ENCODE data around the gene RALGAPA1.

- TF ChIP-seq NFIC (IDR thresholded peaks at IDR 0.05; ENCODE audit: borderline replicate concordance) (no peak), CTCF (IDR thresholded peaks at IDR 0.05) (no peak), SMC3 (IDR thresholded peaks at IDR 0.05; ENCODE audit: low read depth, low read length) (no peak), EP300 (IDR thresholded peaks at IDR 0.05; ENCODE audit: borderline replicate concordance in 1 of 2, low read depth in 1 of 2, low read length in 1 of 2) (no peak), YY1 (IDR thresholded peaks at IDR 0.05; ENCODE audit: low read depth) (no peak), NRF1 (IDR thresholded peaks at IDR 0.05; ENCODE audit: low read depth, low read length) (no peak), POLR2AphosphoS5 (IDR thresholded peaks at IDR 0.05; ENCODE audit: low read depth, low read length) (no peak), TAF1 (IDR thresholded peaks at IDR 0.05; ENCODE audit: borderline replicate concordance, low read depth, low read length) (no peak), JUND (IDR thresholded peaks at IDR 0.05) (no peak), TCF12 (IDR thresholded peaks at IDR 0.05) (no peak), REST (IDR thresholded peaks at IDR 0.05; ENCODE audit: low read depth, low read length) (no peak), RAD21 (IDR thresholded peaks at IDR 0.05; ENCODE audit: low read length) (no peak)
- TF ChIP-seq, protein P1, sequence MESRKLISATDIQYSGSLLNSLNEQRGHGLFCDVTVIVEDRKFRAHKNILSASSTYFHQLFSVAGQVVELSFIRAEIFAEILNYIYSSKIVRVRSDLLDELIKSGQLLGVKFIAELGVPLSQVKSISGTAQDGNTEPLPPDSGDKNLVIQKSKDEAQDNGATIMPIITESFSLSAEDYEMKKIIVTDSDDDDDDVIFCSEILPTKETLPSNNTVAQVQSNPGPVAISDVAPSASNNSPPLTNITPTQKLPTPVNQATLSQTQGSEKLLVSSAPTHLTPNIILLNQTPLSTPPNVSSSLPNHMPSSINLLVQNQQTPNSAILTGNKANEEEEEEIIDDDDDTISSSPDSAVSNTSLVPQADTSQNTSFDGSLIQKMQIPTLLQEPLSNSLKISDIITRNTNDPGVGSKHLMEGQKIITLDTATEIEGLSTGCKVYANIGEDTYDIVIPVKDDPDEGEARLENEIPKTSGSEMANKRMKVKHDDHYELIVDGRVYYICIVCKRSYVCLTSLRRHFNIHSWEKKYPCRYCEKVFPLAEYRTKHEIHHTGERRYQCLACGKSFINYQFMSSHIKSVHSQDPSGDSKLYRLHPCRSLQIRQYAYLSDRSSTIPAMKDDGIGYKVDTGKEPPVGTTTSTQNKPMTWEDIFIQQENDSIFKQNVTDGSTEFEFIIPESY (IDR thresholded peaks at IDR 0.05; ENCODE audit: borderline replicate concordance, low read depth) = no peak
Measured at GRCh38 chr14:35810963-35811362, 1.9 kb upstream of the RALGAPA1 start.
